Measurements from ENCODE around the gene KBTBD8.

KBTBD8 gene

DNA sequence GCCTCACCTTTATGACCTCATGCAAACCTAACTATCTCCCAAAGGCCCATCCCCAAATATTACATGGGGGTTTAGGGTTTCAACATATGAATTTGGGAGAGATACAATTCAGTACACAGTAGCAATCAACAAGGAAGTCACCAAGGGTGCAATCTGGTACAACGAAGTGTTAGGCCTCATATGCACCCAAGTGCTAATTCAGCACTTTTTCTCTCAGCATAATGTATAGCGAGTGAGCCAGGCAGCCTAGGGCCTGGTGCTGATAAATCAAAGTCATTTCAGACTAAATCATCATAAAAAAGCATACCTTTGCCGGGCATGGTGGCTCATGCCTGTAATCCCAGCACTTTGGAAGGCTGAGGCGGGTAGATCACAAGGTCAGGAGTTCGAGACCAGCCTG lies 11.7 kb upstream of the KBTBD8 start:
- TF ChIP-seq, protein P1, sequence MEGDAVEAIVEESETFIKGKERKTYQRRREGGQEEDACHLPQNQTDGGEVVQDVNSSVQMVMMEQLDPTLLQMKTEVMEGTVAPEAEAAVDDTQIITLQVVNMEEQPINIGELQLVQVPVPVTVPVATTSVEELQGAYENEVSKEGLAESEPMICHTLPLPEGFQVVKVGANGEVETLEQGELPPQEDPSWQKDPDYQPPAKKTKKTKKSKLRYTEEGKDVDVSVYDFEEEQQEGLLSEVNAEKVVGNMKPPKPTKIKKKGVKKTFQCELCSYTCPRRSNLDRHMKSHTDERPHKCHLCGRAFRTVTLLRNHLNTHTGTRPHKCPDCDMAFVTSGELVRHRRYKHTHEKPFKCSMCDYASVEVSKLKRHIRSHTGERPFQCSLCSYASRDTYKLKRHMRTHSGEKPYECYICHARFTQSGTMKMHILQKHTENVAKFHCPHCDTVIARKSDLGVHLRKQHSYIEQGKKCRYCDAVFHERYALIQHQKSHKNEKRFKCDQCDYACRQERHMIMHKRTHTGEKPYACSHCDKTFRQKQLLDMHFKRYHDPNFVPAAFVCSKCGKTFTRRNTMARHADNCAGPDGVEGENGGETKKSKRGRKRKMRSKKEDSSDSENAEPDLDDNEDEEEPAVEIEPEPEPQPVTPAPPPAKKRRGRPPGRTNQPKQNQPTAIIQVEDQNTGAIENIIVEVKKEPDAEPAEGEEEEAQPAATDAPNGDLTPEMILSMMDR (IDR thresholded peaks at IDR 0.05), result no peak

DNA sequence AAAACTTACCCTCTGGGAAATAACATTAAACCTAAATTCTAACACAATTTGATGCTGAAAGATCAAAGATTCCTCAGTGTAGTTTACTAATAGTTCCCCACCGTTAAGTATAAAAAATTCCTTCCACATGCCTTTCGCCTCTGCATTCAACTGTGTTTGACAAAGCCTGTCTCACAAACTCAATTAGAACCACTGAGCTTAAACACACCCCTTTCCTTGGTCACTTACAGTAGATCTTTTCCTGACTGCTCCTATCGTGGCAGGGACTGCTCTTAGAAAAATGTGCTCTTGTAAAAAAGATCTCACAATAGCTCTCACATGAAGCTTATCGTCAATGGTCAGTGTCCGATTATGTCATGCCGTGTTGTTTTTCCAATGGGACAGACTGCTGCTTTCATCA lies 8.9 kb upstream of the KBTBD8 start:
- H3K9me3 ChIP-seq (ENCODE audit: control insufficient read depth, low read length), result no peaks in the 10 kb centered on the region
- TF ChIP-seq, protein P1 (IDR thresholded peaks at IDR 0.05), result no peak
- H3K27me3 ChIP-seq (ENCODE audit: control insufficient read depth, insufficient read depth, low read length), result no peaks in the 10 kb centered on the region
- no peaks in the 10 kb centered on the region for H3K79me2 ChIP-seq
- no peak overlapping the region for H2AFZ ChIP-seq
- no peaks in the 10 kb centered on the region for H3K4me1 ChIP-seq
- no peak overlapping the region for H3K4me2 ChIP-seq (ENCODE audit: low read length)
- H3K36me3 ChIP-seq (ENCODE audit: control insufficient read depth, insufficient read depth, low read length), result no peaks in the 10 kb centered on the region
- no peak overlapping the region for H3K27ac ChIP-seq
- no peak overlapping the region for H3K4me3 ChIP-seq (ENCODE audit: low read depth, low read length)
- H3K9ac ChIP-seq, result no peak overlapping the region

More for the DNA sequence above, 11.7 kb upstream of the KBTBD8 start:
- Histone ChIP-seq H2AFZ (no peak overlapping the region), H3K4me2 (ENCODE audit: low read length) (no peak overlapping the region), H3K4me3 (ENCODE audit: low read depth, low read length) (no peak overlapping the region), H3K27ac (no peak overlapping the region), H3K9ac (no peak overlapping the region), H3K27me3 (ENCODE audit: control insufficient read depth, insufficient read depth, low read length) (no peaks in the 10 kb centered on the region), H3K36me3 (ENCODE audit: control insufficient read depth, insufficient read depth, low read length) (no peaks in the 10 kb centered on the region), H3K9me3 (ENCODE audit: control insufficient read depth, low read length) (no peaks in the 10 kb centered on the region), H3K4me1 (no peaks in the 10 kb centered on the region), H3K79me2 (no peaks in the 10 kb centered on the region)

DNA sequence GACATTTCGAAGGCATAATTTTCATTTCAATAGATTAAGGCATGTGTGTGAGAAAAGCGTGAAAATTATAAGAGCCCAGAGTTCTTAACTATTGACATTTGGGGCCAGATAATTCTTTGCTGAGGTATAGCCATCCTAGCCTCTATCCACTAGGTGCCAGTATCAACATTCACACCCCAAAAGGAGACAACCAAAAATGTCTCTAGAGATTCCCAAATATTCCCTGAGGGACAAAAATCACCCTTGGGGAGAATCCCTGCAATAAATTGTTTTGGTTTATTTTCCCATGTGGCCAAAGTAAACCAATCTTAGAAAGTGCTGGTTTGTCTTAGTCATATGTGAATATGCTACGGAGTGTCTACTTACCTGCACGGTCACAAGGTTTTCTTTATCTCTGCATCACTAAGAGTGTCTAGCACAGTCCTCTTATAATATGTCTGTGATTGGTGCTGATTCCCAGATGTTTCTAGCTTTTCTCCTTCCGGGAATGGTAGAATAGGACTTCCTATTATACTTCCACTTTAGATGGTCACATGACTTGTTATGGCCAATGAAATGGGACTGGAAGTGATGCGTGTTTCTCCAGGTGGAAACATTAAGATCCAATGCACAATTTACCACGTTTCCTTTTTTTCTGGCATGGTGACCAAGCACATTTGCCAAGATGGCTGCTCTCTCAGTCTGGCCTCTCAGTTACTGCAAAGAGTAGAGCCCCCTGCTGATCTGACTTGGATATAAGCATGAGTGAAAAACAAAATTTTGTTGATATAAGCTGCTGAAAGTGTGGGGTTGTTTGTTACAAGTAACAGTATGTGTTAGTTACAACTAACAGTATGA lies 8.0 kb upstream of the KBTBD8 start:
- H3K27ac ChIP-seq, result no peak overlapping the region
- no peaks in the 10 kb centered on the region for H3K27me3 ChIP-seq (ENCODE audit: control insufficient read depth, insufficient read depth, low read length)
- H2AFZ ChIP-seq, result no peak overlapping the region
- no peak overlapping the region for H3K9ac ChIP-seq
- no peaks in the 10 kb centered on the region for H3K9me3 ChIP-seq (ENCODE audit: control insufficient read depth, low read length)
- no peak overlapping the region for H3K4me3 ChIP-seq (ENCODE audit: low read depth, low read length)
- H3K79me2 ChIP-seq, result no peaks in the 10 kb centered on the region
- no peaks in the 10 kb centered on the region for H3K4me1 ChIP-seq
- TF ChIP-seq, protein P1 (IDR thresholded peaks at IDR 0.05), result no peak
- no peak overlapping the region for H3K4me2 ChIP-seq (ENCODE audit: low read length)
- H3K36me3 ChIP-seq (ENCODE audit: control insufficient read depth, insufficient read depth, low read length), result no peaks in the 10 kb centered on the region

DNA sequence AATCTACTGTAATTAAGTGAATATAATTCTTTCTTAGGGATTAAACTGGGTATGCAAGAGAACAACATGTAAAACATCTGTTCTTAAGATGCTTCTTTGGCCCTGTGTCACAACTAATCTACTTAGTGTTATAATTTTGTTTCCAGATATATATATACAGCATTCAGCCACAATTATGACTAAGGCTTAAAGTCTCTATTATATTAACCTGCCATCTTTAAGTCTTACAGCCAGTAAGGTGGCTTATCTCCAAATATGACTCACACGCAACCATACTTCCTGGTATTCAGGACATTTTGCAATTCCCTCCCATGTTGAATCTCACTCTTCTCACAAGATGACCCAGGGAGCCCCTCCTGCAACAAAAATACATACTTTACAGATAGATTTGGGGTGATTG lies 6.6 kb upstream of the KBTBD8 start:
- no peaks in the 10 kb centered on the region for H3K36me3 ChIP-seq (ENCODE audit: control insufficient read depth, insufficient read depth, low read length)
- no peak overlapping the region for H3K9ac ChIP-seq
- H3K9me3 ChIP-seq (ENCODE audit: control insufficient read depth, low read length), result no peaks in the 10 kb centered on the region
- no peak overlapping the region for H3K4me3 ChIP-seq (ENCODE audit: low read depth, low read length)
- H3K27ac ChIP-seq, result no peak overlapping the region
- no peaks in the 10 kb centered on the region for H3K27me3 ChIP-seq (ENCODE audit: control insufficient read depth, insufficient read depth, low read length)
- no peaks in the 10 kb centered on the region for H3K4me1 ChIP-seq
- no peak overlapping the region for H2AFZ ChIP-seq
- TF ChIP-seq, protein P1 (IDR thresholded peaks at IDR 0.05), result no peak
- H3K4me2 ChIP-seq (ENCODE audit: low read length), result no peak overlapping the region
- H3K79me2 ChIP-seq, result no peaks in the 10 kb centered on the region

DNA sequence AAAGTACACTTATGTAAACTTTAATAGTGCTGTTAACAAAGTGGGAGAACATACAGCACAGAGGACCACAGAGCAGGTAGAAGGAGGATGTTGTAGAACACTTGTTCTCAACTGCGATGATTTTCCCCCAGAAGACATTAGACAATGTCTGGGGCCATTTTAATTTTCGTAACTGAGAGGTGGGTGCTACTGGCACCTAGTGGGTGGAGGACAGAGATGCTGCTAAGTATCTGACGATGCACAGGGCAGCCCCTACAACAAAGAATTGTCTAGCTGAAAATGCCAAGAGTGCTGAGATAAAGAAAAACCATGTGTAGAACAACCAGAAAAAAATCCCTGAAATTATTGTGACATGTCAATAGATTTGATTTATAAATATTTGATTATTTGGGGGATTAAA lies 5.0 kb upstream of the KBTBD8 start:
- no peaks in the 10 kb centered on the region for H3K4me1 ChIP-seq
- H3K27ac ChIP-seq, result no peak overlapping the region

More for the DNA sequence above, 5.0 kb upstream of the KBTBD8 start:
- Histone ChIP-seq H3K79me2 (no peaks in the 10 kb centered on the region), H3K9ac (no peak overlapping the region), H3K4me2 (ENCODE audit: low read length) (no peak overlapping the region), H3K4me3 (ENCODE audit: low read depth, low read length) (no peak overlapping the region), H3K27me3 (ENCODE audit: control insufficient read depth, insufficient read depth, low read length) (no peaks in the 10 kb centered on the region), H2AFZ (no peak overlapping the region), H3K9me3 (ENCODE audit: control insufficient read depth, low read length) (no peaks in the 10 kb centered on the region), H3K36me3 (ENCODE audit: control insufficient read depth, insufficient read depth, low read length) (no peaks in the 10 kb centered on the region)
- TF ChIP-seq, protein P1 (IDR thresholded peaks at IDR 0.05), result no peak

All from parathyroid adenoma (tissue), 2 donors.